Measurements from ENCODE around the gene TSC2.

GRCh38 chr16:2063861-2064260, 16.1 kb downstream of the TSC2 start:
- no peak for TF ChIP-seq CTCF (conservative IDR thresholded peaks at IDR 0.05; ENCODE audit: low read length)
- no peak for TF ChIP-seq EZH2phosphoT487 (IDR thresholded peaks at IDR 0.05; ENCODE audit: borderline replicate concordance, low read depth, low read length)
